GM10248 (cell line): ENCODE results near the gene EIF4G3.

ENCODE experiments used
- CTCF ChIA-PET: fragments of 300-600 bp; sonication (Branson Sonifier 250); formaldehyde crosslinking; extraction: SDS; loops from one replicate; lab custom pipeline; 2021; ENCODE audit warnings: antibody characterized with exemption; lab: Yijun Ruan, JAX
- POLR2A ChIA-PET: fragments of 350-650 bp; sonication (Branson Sonifier 250); formaldehyde crosslinking; extraction: SDS; loops from one replicate; lab custom pipeline; 2020; ENCODE audit warnings: antibody characterized with exemption; lab: Yijun Ruan, JAX
- DNase-seq: peaks from one replicate; pipeline ENCODE4 v3.0.0; 2012; ENCODE audit errors: extremely low spot score
- CTCF ChIP-seq: IDR thresholded peaks from 2 replicates; pipeline ENCODE4 v1.5.1; 2012; ENCODE audit warnings: mild to moderate bottlenecking, low read depth; ENCODE audit errors: extremely low read depth, missing control alignments, control extremely low read depth

EIF4G3 gene

GRCh38 chr1:21106238-21106637, 70.5 kb downstream of the EIF4G3 start:
- TF ChIP-seq CTCF = no peak
- no peak for DNase-seq
- CTCF ChIA-PET = interaction anchor here (1.0 to 1.1 kb wide), 2 partner anchors 10 to 34 kb away, joined by 3 to 4 read pairs; no protein-coding TSS in a partner anchor
- POLR2A ChIA-PET = interaction anchor here (0.6 to 0.9 kb wide), 2 partner anchors 27 to 348 kb away, joined by 3 read pairs; no protein-coding TSS in a partner anchor

- TF ChIP-seq CTCF = no peak
- no peak for DNase-seq
- POLR2A ChIA-PET = interaction anchor here (0.6 to 0.9 kb wide), 2 partner anchors 28 to 347 kb away, joined by 3 read pairs; no protein-coding TSS in a partner anchor
- CTCF ChIA-PET = interaction anchor here (1.0 to 1.3 kb wide), 2 partner anchors 10 to 61 kb away, joined by 3 to 4 read pairs; no protein-coding TSS in a partner anchor
These were observed 70.9 kb downstream of the EIF4G3 start for GRCh38 chr1:21105807-21106206.

- ChIA-PET CTCF (interaction anchor here (1.3 kb wide), 1 partner anchor 60 kb away, joined by 3 read pairs; no protein-coding TSS in a partner anchor), POLR2A (no interaction called here)
- no peak for TF ChIP-seq CTCF
These were observed 72.0 kb downstream of the EIF4G3 start for GRCh38 chr1:21104683-21105082.

GRCh38 chr1:21100481-21100921, 76.2 kb downstream of the EIF4G3 start:
- ChIA-PET CTCF (no interaction called here), POLR2A (no interaction called here)
- no peak for DNase-seq
- no peak for TF ChIP-seq CTCF

More at GRCh38 chr1:21104683-21105082, 72.0 kb downstream of the EIF4G3 start:
- no peak for DNase-seq

GRCh38 chr1:21099869-21100131, 76.9 kb downstream of the EIF4G3 start:
- DNase-seq = no peak
- TF ChIP-seq CTCF = no peak
- ChIA-PET CTCF (no interaction called here), POLR2A (no interaction called here)

GRCh38 chr1:21099034-21099868, 77.4 kb downstream of the EIF4G3 start:
- TF ChIP-seq CTCF = no peak
- no peak for DNase-seq
- POLR2A ChIA-PET = no interaction called here

More at GRCh38 chr1:21099034-21099868, 77.4 kb downstream of the EIF4G3 start:
- CTCF ChIA-PET = no interaction called here
